ENCODE results near the gene HOXD4. TPM values are rescaled to one million over a fixed set of nuclear protein-coding genes. Genes with fewer than 3 reads are reported as not detected.
A peak's percentile ranks its signal among the peaks of the same experiment; 100 is the strongest.

The HOXD4 gene
- total RNA-seq, 1 donor from 2014 or later, result 1.0 TPM

- Histone ChIP-seq H3K4me3 (ENCODE audit: low read length in 3 of 3) (peak overlapping the region in 2 of 3 donors; percentile 76 to 85), H3K9ac (ENCODE audit: low read depth in 1 of 3, low read length in 3 of 3) (peak overlapping the region in 2 of 3 donors; percentile 69), H3K4me1 (ENCODE audit: control insufficient read depth in 3 of 3, insufficient read depth in 3 of 3, low read length in 3 of 3) (peaks cover 13 to 16% (median 15%) of the 10 kb centered on the region in 3 donors), H3K27me3 (ENCODE audit: control insufficient read depth in 3 of 3, insufficient read depth in 3 of 3, low read length in 3 of 3) (peaks cover 60 to 93% (median 87%) of the 10 kb centered on the region in 3 donors), H3K27ac (ENCODE audit: low read depth, low read length) (peak overlapping the region; percentile 68), H3K36me3 (ENCODE audit: control insufficient read depth in 3 of 3, insufficient read depth in 3 of 3, low read length in 3 of 3) (no peaks in the 10 kb centered on the region), H3K9me3 (ENCODE audit: control insufficient read depth in 3 of 3, low read length in 3 of 3) (no peaks in the 10 kb centered on the region)
Observed at GRCh38 chr2:176121190-176122051, 29.9 kb upstream of the HOXD4 start.

GRCh38 chr2:176122052-176122682 is 29.2 kb upstream of the HOXD4 start:
- Histone ChIP-seq H3K4me1 (ENCODE audit: control insufficient read depth in 3 of 3, insufficient read depth in 3 of 3, low read length in 3 of 3) (peaks cover 10 to 16% (median 15%) of the 10 kb centered on the region in 3 donors), H3K4me3 (ENCODE audit: low read length in 3 of 3) (peak overlapping the region; percentile 66 to 85 (median 76)), H3K36me3 (ENCODE audit: control insufficient read depth in 3 of 3, insufficient read depth in 3 of 3, low read length in 3 of 3) (no peaks in the 10 kb centered on the region), H3K9ac (ENCODE audit: low read depth in 1 of 3, low read length in 3 of 3) (peak overlapping the region; percentile 61 to 69 (median 69)), H3K27me3 (ENCODE audit: control insufficient read depth in 3 of 3, insufficient read depth in 3 of 3, low read length in 3 of 3) (peaks cover 53 to 86% (median 80%) of the 10 kb centered on the region in 3 donors), H3K27ac (ENCODE audit: low read depth, low read length) (peak overlapping the region; percentile 68), H3K9me3 (ENCODE audit: control insufficient read depth in 3 of 3, low read length in 3 of 3) (no peaks in the 10 kb centered on the region)

GRCh38 chr2:176122683-176123410 is 28.5 kb upstream of the HOXD4 start, which contains the start of gene HOXD9:
TSS of gene HOXD9 (plus strand) at chr2:176122719. CDS start at chr2:176122769, 50 bp downstream.
- Histone ChIP-seq H3K27ac (ENCODE audit: low read depth, low read length) (peak within 1 kb of the TSS; percentile 68), H3K4me1 (ENCODE audit: control insufficient read depth in 3 of 3, insufficient read depth in 3 of 3, low read length in 3 of 3) (peaks cover 5 to 15% (median 9%) of the 10 kb centered on the region in 3 donors), H3K9me3 (ENCODE audit: control insufficient read depth in 3 of 3, low read length in 3 of 3) (no peaks in the 10 kb centered on the region), H3K36me3 (ENCODE audit: control insufficient read depth in 3 of 3, insufficient read depth in 3 of 3, low read length in 3 of 3) (no peaks in the 10 kb centered on the region), H3K27me3 (ENCODE audit: control insufficient read depth in 3 of 3, insufficient read depth in 3 of 3, low read length in 3 of 3) (peaks cover 46 to 79% (median 77%) of the 10 kb centered on the region in 3 donors), H3K9ac (ENCODE audit: low read depth in 1 of 3, low read length in 3 of 3) (peak within 1 kb of the TSS; percentile 61 to 69 (median 69)), H3K4me3 (ENCODE audit: low read length in 3 of 3) (peak within 1 kb of the TSS; percentile 66 to 85 (median 76))

GRCh38 chr2:176123411-176124109 is 27.8 kb upstream of the HOXD4 start:
- peak overlapping the region in 2 of 3 donors; percentile 69 for H3K9ac ChIP-seq (ENCODE audit: low read depth in 1 of 3, low read length in 3 of 3)

GRCh38 chr2:176124110-176124946 is 27.0 kb upstream of the HOXD4 start:
- Histone ChIP-seq H3K27ac (ENCODE audit: low read depth, low read length) (no peak overlapping the region), H3K9ac (ENCODE audit: low read depth in 1 of 3, low read length in 3 of 3) (peak overlapping the region in 1 of 3 donors; percentile 69), H3K4me1 (ENCODE audit: control insufficient read depth in 3 of 3, insufficient read depth in 3 of 3, low read length in 3 of 3) (peaks cover 7 to 16% (median 15%) of the 10 kb centered on the region in 3 donors), H3K9me3 (ENCODE audit: control insufficient read depth in 3 of 3, low read length in 3 of 3) (no peaks in the 10 kb centered on the region), H3K4me3 (ENCODE audit: low read length in 3 of 3) (peak overlapping the region in 2 of 3 donors; percentile 60 to 85), H3K36me3 (ENCODE audit: control insufficient read depth in 3 of 3, insufficient read depth in 3 of 3, low read length in 3 of 3) (no peaks in the 10 kb centered on the region), H3K27me3 (ENCODE audit: control insufficient read depth in 3 of 3, insufficient read depth in 3 of 3, low read length in 3 of 3) (peaks cover 39 to 81% (median 77%) of the 10 kb centered on the region in 3 donors)

More at GRCh38 chr2:176123411-176124109, 27.8 kb upstream of the HOXD4 start:
- peaks cover 45 to 79% (median 77%) of the 10 kb centered on the region in 3 donors for H3K27me3 ChIP-seq (ENCODE audit: control insufficient read depth in 3 of 3, insufficient read depth in 3 of 3, low read length in 3 of 3)
- H3K9me3 ChIP-seq (ENCODE audit: control insufficient read depth in 3 of 3, low read length in 3 of 3), result no peaks in the 10 kb centered on the region
- H3K4me3 ChIP-seq (ENCODE audit: low read length in 3 of 3), result peak overlapping the region; percentile 60 to 85 (median 76)
- peaks cover 5 to 18% (median 13%) of the 10 kb centered on the region in 3 donors for H3K4me1 ChIP-seq (ENCODE audit: control insufficient read depth in 3 of 3, insufficient read depth in 3 of 3, low read length in 3 of 3)
- no peaks in the 10 kb centered on the region for H3K36me3 ChIP-seq (ENCODE audit: control insufficient read depth in 3 of 3, insufficient read depth in 3 of 3, low read length in 3 of 3)
- H3K27ac ChIP-seq (ENCODE audit: low read depth, low read length), result no peak overlapping the region

- Histone ChIP-seq H3K4me1 (ENCODE audit: control insufficient read depth in 3 of 3, insufficient read depth in 3 of 3, low read length in 3 of 3) (peaks cover 7 to 16% (median 15%) of the 10 kb centered on the region in 3 donors), H3K27ac (ENCODE audit: low read depth, low read length) (no peak overlapping the region), H3K4me3 (ENCODE audit: low read length in 3 of 3) (no peak overlapping the region), H3K36me3 (ENCODE audit: control insufficient read depth in 3 of 3, insufficient read depth in 3 of 3, low read length in 3 of 3) (no peaks in the 10 kb centered on the region), H3K9ac (ENCODE audit: low read depth in 1 of 3, low read length in 3 of 3) (no peak overlapping the region), H3K9me3 (ENCODE audit: control insufficient read depth in 3 of 3, low read length in 3 of 3) (no peaks in the 10 kb centered on the region), H3K27me3 (ENCODE audit: control insufficient read depth in 3 of 3, insufficient read depth in 3 of 3, low read length in 3 of 3) (peaks cover 31 to 76% (median 70%) of the 10 kb centered on the region in 3 donors)
Observed at GRCh38 chr2:176124947-176125771, 26.2 kb upstream of the HOXD4 start.

GRCh38 chr2:176125772-176126054 is 25.6 kb upstream of the HOXD4 start:
- H3K4me1 ChIP-seq (ENCODE audit: control insufficient read depth in 3 of 3, insufficient read depth in 3 of 3, low read length in 3 of 3), result peaks cover 7 to 16% (median 15%) of the 10 kb centered on the region in 3 donors
- peaks cover 27 to 71% (median 68%) of the 10 kb centered on the region in 3 donors for H3K27me3 ChIP-seq (ENCODE audit: control insufficient read depth in 3 of 3, insufficient read depth in 3 of 3, low read length in 3 of 3)

More at GRCh38 chr2:176125772-176126054, 25.6 kb upstream of the HOXD4 start:
- Histone ChIP-seq H3K27ac (ENCODE audit: low read depth, low read length) (no peak overlapping the region), H3K9ac (ENCODE audit: low read depth in 1 of 3, low read length in 3 of 3) (no peak overlapping the region), H3K4me3 (ENCODE audit: low read length in 3 of 3) (no peak overlapping the region), H3K36me3 (ENCODE audit: control insufficient read depth in 3 of 3, insufficient read depth in 3 of 3, low read length in 3 of 3) (no peaks in the 10 kb centered on the region), H3K9me3 (ENCODE audit: control insufficient read depth in 3 of 3, low read length in 3 of 3) (no peaks in the 10 kb centered on the region)
